ENCODE measurements around the gene BAIAP2. TPM values are rescaled to one million over a fixed set of nuclear protein-coding genes. Genes with fewer than 3 reads are reported as not detected.

BAIAP2 gene
- total and polyA plus RNA-seq, 2 donors (not counting 3 experiments of a cell fraction or from before 2014, with no cell fraction given) = 12.3 to 18.6 TPM

GRCh38 chr17:81134064-81134781 is 99.3 kb downstream of the BAIAP2 start:
- DNase-seq (ENCODE audit: low read depth, low spot score) = no peak
- no peaks in the 10 kb centered on the region for H3K4me1 ChIP-seq (ENCODE audit: control insufficient read depth, extremely low read depth, insufficient read depth, low read length)
- H3K9ac ChIP-seq (replicated peaks; ENCODE audit: extremely low read depth, insufficient read depth, low read length) = no peak overlapping the region
- H2AFZ ChIP-seq (ENCODE audit: low read depth, low read length) = no peak overlapping the region
- H3K9me3 ChIP-seq (replicated peaks; ENCODE audit: control insufficient read depth, insufficient read depth, low read length) = no peaks in the 10 kb centered on the region
- no peak overlapping the region for H3K27ac ChIP-seq (ENCODE audit: insufficient read depth, low read depth, low read length)
- H3K9me1 ChIP-seq (replicated peaks; ENCODE audit: control insufficient read depth, extremely low read depth, insufficient read depth, low read length) = no peaks in the 10 kb centered on the region
- dilution Hi-C loops (cut with MboI; ENCODE audit: extremely low pct_ligation_motif_present, low sequenced_read_pairs) = no loop called here
- TF ChIP-seq MYC (IDR thresholded peaks at IDR 0.05; ENCODE audit: low read depth, low read length) (no peak), JUN (IDR thresholded peaks at IDR 0.05; ENCODE audit: borderline replicate concordance, insufficient read depth, insufficient read length, low read depth) (no peak), FOS (IDR thresholded peaks at IDR 0.05; ENCODE audit: borderline replicate concordance, insufficient read depth, low read length) (no peak), POLR2AphosphoS5 (IDR thresholded peaks at IDR 0.05; ENCODE audit: insufficient read depth, low read depth, low read length) (no peak), POLR2A (IDR thresholded peaks at IDR 0.05; ENCODE audit: low read depth, low read length) (no peak), GATA2 (IDR thresholded peaks at IDR 0.05; ENCODE audit: insufficient read depth, insufficient read length, low read depth, low read length) (no peak), EZH2 (IDR thresholded peaks at IDR 0.05; ENCODE audit: borderline replicate concordance, low read depth, low read length, severe bottlenecking) (no peak), MAX (IDR thresholded peaks at IDR 0.05; ENCODE audit: insufficient read depth, insufficient read length) (no peak)
- no peak overlapping the region for H3K4me3 ChIP-seq (replicated peaks in 1 of 3; ENCODE audit: insufficient read depth in 1 of 3, low read depth in 1 of 3, low read length in 3 of 3)
- H3K79me2 ChIP-seq (ENCODE audit: control insufficient read depth, insufficient read depth, low read length) = no peaks in the 10 kb centered on the region
- no peaks in the 10 kb centered on the region for H4K20me1 ChIP-seq (replicated peaks; ENCODE audit: control insufficient read depth, extremely low read depth, insufficient read depth, low read length)
- CTCF ChIA-PET = interaction anchor here (1.1 to 2.5 kb wide), 2 partner anchors 9 to 67 kb away, joined by 3 to 12 read pairs; no protein-coding TSS in a partner anchor
- FAIRE-seq = no peak
- intact Hi-C loops (cut with micrococcal nuclease) = no loop called here
- no peaks in the 10 kb centered on the region for H3K27me3 ChIP-seq (ENCODE audit: control insufficient read depth in 2 of 2, insufficient read depth in 2 of 2, low read length in 2 of 2)
- H3K4me2 ChIP-seq (ENCODE audit: insufficient read depth, low read length) = no peak overlapping the region
- no peaks in the 10 kb centered on the region for H3K36me3 ChIP-seq (ENCODE audit: control insufficient read depth in 2 of 2, extremely low read depth in 1 of 2, insufficient read depth in 2 of 2, low read length in 2 of 2)
- POLR2A ChIA-PET = no interaction called here
- BruUV-seq (replicated peaks) = no TSS peak

All from endothelial cell of umbilical vein (primary cell).